ENCODE data around the gene ZNF232.
"Not testable (repeated sequence)": the region's sequence is repeated elsewhere in the genome, so short reads cannot be mapped to it uniquely, and the experiment has no call there.

Gene ZNF232

GRCh38 chr17:5111402-5112204 is at the start of gene ZNF232:
TSS of gene ZNF232 (minus strand) at chr17:5111878. CDS start at chr17:5111822, 56 bp downstream.
- peaks cover 14% of the 10 kb centered on the region for H3K27me3 Mint-ChIP-seq
- H3K9me3 Mint-ChIP-seq: no peaks in the 10 kb centered on the region
- H3K27ac Mint-ChIP-seq: peak within 1 kb of the TSS; percentile 64
- H3K4me3 Mint-ChIP-seq: peak within 1 kb of the TSS; percentile 85
- DNase-seq (peak; percentile 95), ATAC-seq (peak; percentile 88)
- peaks cover 62% of the 10 kb centered on the region for H3K36me3 Mint-ChIP-seq (ENCODE audit: low read depth)
- peaks cover 32% of the 10 kb centered on the region for H3K4me1 Mint-ChIP-seq

- not testable (repeated sequence) for DNase-seq; H3K4me3 Mint-ChIP-seq; H3K27ac Mint-ChIP-seq; H3K4me1 Mint-ChIP-seq; H3K9me3 Mint-ChIP-seq; ATAC-seq; H3K36me3 Mint-ChIP-seq (ENCODE audit: low read depth)
- H3K27me3 Mint-ChIP-seq: peaks cover 17% of the 10 kb centered on the region
These were observed 49.0 kb upstream of the ZNF232 start for GRCh38 chr17:5160702-5161101.

GRCh38 chr17:5146122-5146521 is 34.4 kb upstream of the ZNF232 start:
- H3K36me3 Mint-ChIP-seq (ENCODE audit: low read depth); DNase-seq; H3K9me3 Mint-ChIP-seq; ATAC-seq; H3K4me3 Mint-ChIP-seq; H3K4me1 Mint-ChIP-seq; H3K27ac Mint-ChIP-seq: not testable (repeated sequence)
- H3K27me3 Mint-ChIP-seq: peaks cover 17% of the 10 kb centered on the region

GRCh38 chr17:5142877-5143276 is 31.2 kb upstream of the ZNF232 start:
- not testable (repeated sequence) for DNase-seq; ATAC-seq; H3K36me3 Mint-ChIP-seq (ENCODE audit: low read depth); H3K27ac Mint-ChIP-seq; H3K27me3 Mint-ChIP-seq; H3K4me1 Mint-ChIP-seq; H3K9me3 Mint-ChIP-seq; H3K4me3 Mint-ChIP-seq

- H3K9me3 Mint-ChIP-seq: no peaks in the 10 kb centered on the region
- no peak overlapping the region for H3K4me3 Mint-ChIP-seq
- no peak overlapping the region for H3K27ac Mint-ChIP-seq
- ATAC-seq: no peak
- no peaks in the 10 kb centered on the region for H3K4me1 Mint-ChIP-seq
- no peaks in the 10 kb centered on the region for H3K36me3 Mint-ChIP-seq (ENCODE audit: low read depth)
- DNase-seq: no peak
- H3K27me3 Mint-ChIP-seq: no peaks in the 10 kb centered on the region
These were observed 27.7 kb upstream of the ZNF232 start for GRCh38 chr17:5139458-5139732.

GRCh38 chr17:5138616-5139457 is 27.2 kb upstream of the ZNF232 start:
- Mint-ChIP-seq H3K27ac (no peak overlapping the region), H3K4me1 (no peaks in the 10 kb centered on the region), H3K4me3 (no peak overlapping the region), H3K9me3 (no peaks in the 10 kb centered on the region), H3K27me3 (no peaks in the 10 kb centered on the region), H3K36me3 (ENCODE audit: low read depth) (no peaks in the 10 kb centered on the region)
- ATAC-seq (no peak), DNase-seq (no peak)

GRCh38 chr17:5138198-5138544 is 26.5 kb upstream of the ZNF232 start:
- not testable (repeated sequence) for H3K4me1 Mint-ChIP-seq; H3K9me3 Mint-ChIP-seq; DNase-seq; H3K36me3 Mint-ChIP-seq (ENCODE audit: low read depth); H3K27ac Mint-ChIP-seq; H3K27me3 Mint-ChIP-seq; ATAC-seq; H3K4me3 Mint-ChIP-seq

- not testable (repeated sequence) for DNase-seq; H3K4me1 Mint-ChIP-seq; H3K36me3 Mint-ChIP-seq (ENCODE audit: low read depth); H3K27me3 Mint-ChIP-seq; H3K4me3 Mint-ChIP-seq; H3K27ac Mint-ChIP-seq; ATAC-seq; H3K9me3 Mint-ChIP-seq
These were observed 26.0 kb upstream of the ZNF232 start for GRCh38 chr17:5137511-5138197.

- H3K9me3 Mint-ChIP-seq; H3K27me3 Mint-ChIP-seq; H3K4me3 Mint-ChIP-seq; ATAC-seq; H3K27ac Mint-ChIP-seq; H3K36me3 Mint-ChIP-seq (ENCODE audit: low read depth); H3K4me1 Mint-ChIP-seq; DNase-seq: not testable (repeated sequence)
These were observed 25.1 kb upstream of the ZNF232 start for GRCh38 chr17:5136580-5137412.

GRCh38 chr17:5135726-5136579 is 24.3 kb upstream of the ZNF232 start:
- Mint-ChIP-seq H3K36me3 (ENCODE audit: low read depth) (no peaks in the 10 kb centered on the region), H3K27me3 (no peaks in the 10 kb centered on the region), H3K4me3 (no peak overlapping the region), H3K27ac (no peak overlapping the region), H3K9me3 (no peaks in the 10 kb centered on the region), H3K4me1 (no peaks in the 10 kb centered on the region)
- DNase-seq: no peak
- ATAC-seq: no peak

GRCh38 chr17:5135131-5135712 is 23.5 kb upstream of the ZNF232 start:
- not testable (repeated sequence) for DNase-seq, H3K9me3 Mint-ChIP-seq

GRCh38 chr17:5134571-5134970 is 22.9 kb upstream of the ZNF232 start:
- H3K4me1 Mint-ChIP-seq; ATAC-seq; H3K4me3 Mint-ChIP-seq; H3K9me3 Mint-ChIP-seq; H3K36me3 Mint-ChIP-seq (ENCODE audit: low read depth); H3K27me3 Mint-ChIP-seq; DNase-seq; H3K27ac Mint-ChIP-seq: not testable (repeated sequence)

More at GRCh38 chr17:5135131-5135712, 23.5 kb upstream of the ZNF232 start:
- H3K4me1 Mint-ChIP-seq; H3K27ac Mint-ChIP-seq; H3K4me3 Mint-ChIP-seq; H3K27me3 Mint-ChIP-seq; ATAC-seq; H3K36me3 Mint-ChIP-seq (ENCODE audit: low read depth): not testable (repeated sequence)

GRCh38 chr17:5133961-5134360 is 22.3 kb upstream of the ZNF232 start:
- not testable (repeated sequence) for H3K9me3 Mint-ChIP-seq; H3K27ac Mint-ChIP-seq; H3K27me3 Mint-ChIP-seq; H3K4me3 Mint-ChIP-seq; H3K4me1 Mint-ChIP-seq; DNase-seq; ATAC-seq; H3K36me3 Mint-ChIP-seq (ENCODE audit: low read depth)

Data from activated naive CD8-positive, alpha-beta T cell treated with anti-CD3 and anti-CD28 coated beads, Interleukin-2, amount 50 U/mL, for 24 hours (primary cell).